ENCODE results near the gene SHOX. TPM values are rescaled to one million over a fixed set of nuclear protein-coding genes. Genes with fewer than 3 reads are reported as not detected.

Gene SHOX
- polyA plus RNA-seq (2013, experiment 1 of 2): not detected
- 0.03 TPM for polyA plus RNA-seq (2013, experiment 2 of 2)

DNA sequence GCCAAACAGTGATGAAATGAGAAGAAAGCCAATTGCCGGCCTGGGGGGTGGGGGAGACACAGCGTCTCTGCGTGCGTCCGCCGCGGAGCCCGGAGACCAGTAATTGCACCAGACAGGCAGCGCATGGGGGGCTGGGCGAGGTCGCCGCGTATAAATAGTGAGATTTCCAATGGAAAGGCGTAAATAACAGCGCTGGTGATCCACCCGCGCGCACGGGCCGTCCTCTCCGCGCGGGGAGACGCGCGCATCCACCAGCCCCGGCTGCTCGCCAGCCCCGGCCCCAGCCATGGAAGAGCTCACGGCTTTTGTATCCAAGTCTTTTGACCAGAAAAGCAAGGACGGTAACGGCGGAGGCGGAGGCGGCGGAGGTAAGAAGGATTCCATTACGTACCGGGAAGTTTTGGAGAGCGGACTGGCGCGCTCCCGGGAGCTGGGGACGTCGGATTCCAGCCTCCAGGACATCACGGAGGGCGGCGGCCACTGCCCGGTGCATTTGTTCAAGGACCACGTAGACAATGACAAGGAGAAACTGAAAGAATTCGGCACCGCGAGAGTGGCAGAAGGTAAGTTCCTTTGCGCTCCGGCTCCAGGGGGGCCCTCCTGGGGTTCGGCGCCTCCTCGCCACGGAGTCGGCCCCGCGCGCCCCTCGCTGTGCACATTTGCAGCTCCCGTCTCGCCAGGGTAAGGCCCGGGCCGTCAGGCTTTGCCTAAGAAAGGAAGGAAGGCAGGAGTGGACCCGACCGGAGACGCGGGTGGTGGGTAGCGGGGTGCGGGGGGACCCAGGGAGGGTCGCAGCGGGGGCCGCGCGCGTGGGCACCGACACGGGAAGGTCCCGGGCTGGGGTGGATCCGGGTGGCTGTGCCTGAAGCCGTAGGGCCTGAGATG, at the start of gene SHOX:
SHOX (plus strand) TSS at position 180 of the 885 bp plus-strand sequence; CDS start at position 287, 107 bp downstream.
- Histone ChIP-seq H3K4me2 (ENCODE audit: low read length) (peak within 1 kb of the TSS; percentile 38), H3K27ac (ENCODE audit: low read depth, low read length) (no peak within 1 kb of the TSS), H2BK15ac (replicated peaks; ENCODE audit: low read depth) (no peak within 1 kb of the TSS), H3K9ac (ENCODE audit: low read length) (no peak within 1 kb of the TSS), H2AK5ac (ENCODE audit: low read length) (no peak within 1 kb of the TSS), H3K23ac (ENCODE audit: low read length) (no peak within 1 kb of the TSS), H4K5ac (ENCODE audit: low read length) (no peak within 1 kb of the TSS), H3K36me3 (ENCODE audit: control insufficient read depth, insufficient read depth, low read length) (no peaks in the 10 kb centered on the region), H3K4me3 (ENCODE audit: low read length) (no peak within 1 kb of the TSS), H2BK5ac (ENCODE audit: low read length) (no peak within 1 kb of the TSS), H3K79me1 (ENCODE audit: low read length) (no peaks in the 10 kb centered on the region), H3K79me2 (ENCODE audit: control insufficient read depth, insufficient read depth, low read length) (no peaks in the 10 kb centered on the region), H2BK120ac (ENCODE audit: low read depth, low read length) (no peak within 1 kb of the TSS), H3K56ac (ENCODE audit: low read length) (peak within 1 kb of the TSS; percentile 49), H3K27me3 (ENCODE audit: insufficient read depth, low read length, poor library complexity) (peaks cover 80% of the 10 kb centered on the region), H3K18ac (ENCODE audit: low read length) (no peak within 1 kb of the TSS), H3K4me1 (ENCODE audit: control insufficient read depth, low read depth, low read length) (no peaks in the 10 kb centered on the region), H3K4ac (ENCODE audit: low read depth, low read length) (no peak within 1 kb of the TSS), H4K8ac (ENCODE audit: low read depth, low read length) (no peak within 1 kb of the TSS)
- WGBS (ENCODE audit: extremely low coverage, insufficient coverage, low lambda C conversion rate): no CpG with 5 or more reads among the region's 84 CpGs
- DNase-seq: peak; percentile 43

DNA sequence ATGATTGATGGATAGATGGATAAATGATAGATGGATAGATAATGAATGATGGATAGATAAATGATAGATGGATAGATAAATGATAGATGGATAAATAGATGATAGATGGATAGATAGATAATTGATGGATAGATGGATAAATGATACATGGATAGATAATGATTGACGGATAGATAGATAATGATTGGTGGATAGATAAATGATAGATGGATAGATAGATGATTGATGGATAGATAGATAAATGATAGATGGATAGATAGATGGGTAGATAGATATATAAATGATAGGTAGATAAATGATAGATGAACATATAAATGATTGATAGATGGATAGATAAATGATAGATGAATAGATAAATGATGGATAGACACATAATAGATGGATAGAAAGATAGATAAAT, 49.5 kb upstream of the SHOX start:
- no peak overlapping the region for H4K5ac ChIP-seq (ENCODE audit: low read length)
- DNase-seq: no peak
- no peaks in the 10 kb centered on the region for H3K79me1 ChIP-seq (ENCODE audit: low read length)
- no peak overlapping the region for H3K9ac ChIP-seq (ENCODE audit: low read length)
- H3K4me2 ChIP-seq (ENCODE audit: low read length): no peak overlapping the region
- no peak overlapping the region for H4K8ac ChIP-seq (ENCODE audit: low read depth, low read length)
- H3K36me3 ChIP-seq (ENCODE audit: control insufficient read depth, insufficient read depth, low read length): no peaks in the 10 kb centered on the region
- no peak overlapping the region for H2BK120ac ChIP-seq (ENCODE audit: low read depth, low read length)
- no peak overlapping the region for H3K23ac ChIP-seq (ENCODE audit: low read length)
- no peaks in the 10 kb centered on the region for H3K4me1 ChIP-seq (ENCODE audit: control insufficient read depth, low read depth, low read length)
- no peaks in the 10 kb centered on the region for H3K27me3 ChIP-seq (ENCODE audit: insufficient read depth, low read length, poor library complexity)
- H3K27ac ChIP-seq (ENCODE audit: low read depth, low read length): no peak overlapping the region
- H2BK5ac ChIP-seq (ENCODE audit: low read length): no peak overlapping the region
- H3K18ac ChIP-seq (ENCODE audit: low read length): no peak overlapping the region
- no peak overlapping the region for H3K56ac ChIP-seq (ENCODE audit: low read length)
- no peak overlapping the region for H2BK15ac ChIP-seq (replicated peaks; ENCODE audit: low read depth)
- H3K79me2 ChIP-seq (ENCODE audit: control insufficient read depth, insufficient read depth, low read length): no peaks in the 10 kb centered on the region
- H3K4me3 ChIP-seq (ENCODE audit: low read length): no peak overlapping the region
- H3K4ac ChIP-seq (ENCODE audit: low read depth, low read length): no peak overlapping the region
- H2AK5ac ChIP-seq (ENCODE audit: low read length): no peak overlapping the region
- 93% methylated on average over 1 of the region's 1 CpG for WGBS (ENCODE audit: extremely low coverage, insufficient coverage, low lambda C conversion rate)

DNA sequence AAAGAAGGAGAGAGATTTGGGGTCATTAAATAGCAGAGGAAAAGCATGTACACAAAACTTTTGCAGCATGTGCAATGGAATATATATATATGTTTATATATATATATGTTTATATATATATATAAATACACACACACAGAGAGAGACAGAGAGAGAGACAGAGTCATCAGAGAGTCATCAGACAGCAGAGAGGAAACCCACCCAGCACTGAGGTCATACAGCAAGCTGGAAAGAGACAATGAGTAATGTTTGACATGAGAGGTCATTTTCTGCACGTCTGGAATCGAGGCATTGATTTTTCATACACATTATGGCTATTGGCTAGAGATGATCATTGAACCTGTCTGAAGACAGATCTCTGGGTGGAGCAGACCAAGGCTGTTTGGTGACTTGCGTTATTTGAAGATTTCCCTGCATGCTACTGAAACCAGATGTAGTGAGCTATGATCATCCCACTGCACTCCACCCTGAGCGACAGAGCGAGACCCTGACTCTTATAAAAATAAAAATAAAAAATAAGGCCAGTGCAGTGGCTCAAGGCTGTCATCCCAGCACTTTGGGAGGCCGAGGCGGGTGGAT, 48.8 kb upstream of the SHOX start:
- H4K8ac ChIP-seq (ENCODE audit: low read depth, low read length): no peak overlapping the region
- no peak overlapping the region for H3K4me2 ChIP-seq (ENCODE audit: low read length)
- no peak overlapping the region for H3K4ac ChIP-seq (ENCODE audit: low read depth, low read length)
- H3K4me3 ChIP-seq (ENCODE audit: low read length): no peak overlapping the region
- H2BK5ac ChIP-seq (ENCODE audit: low read length): no peak overlapping the region
- no peak overlapping the region for H2BK15ac ChIP-seq (replicated peaks; ENCODE audit: low read depth)
- H3K18ac ChIP-seq (ENCODE audit: low read length): no peak overlapping the region
- H3K79me1 ChIP-seq (ENCODE audit: low read length): no peaks in the 10 kb centered on the region
- no peak overlapping the region for H3K23ac ChIP-seq (ENCODE audit: low read length)
- H3K56ac ChIP-seq (ENCODE audit: low read length): no peak overlapping the region
- no peak for DNase-seq
- H3K4me1 ChIP-seq (ENCODE audit: control insufficient read depth, low read depth, low read length): no peaks in the 10 kb centered on the region
- H3K27ac ChIP-seq (ENCODE audit: low read depth, low read length): no peak overlapping the region
- H2BK120ac ChIP-seq (ENCODE audit: low read depth, low read length): no peak overlapping the region
- no peaks in the 10 kb centered on the region for H3K27me3 ChIP-seq (ENCODE audit: insufficient read depth, low read length, poor library complexity)
- no peak overlapping the region for H4K5ac ChIP-seq (ENCODE audit: low read length)
- H3K9ac ChIP-seq (ENCODE audit: low read length): no peak overlapping the region
- H3K79me2 ChIP-seq (ENCODE audit: control insufficient read depth, insufficient read depth, low read length): no peaks in the 10 kb centered on the region
- H2AK5ac ChIP-seq (ENCODE audit: low read length): no peak overlapping the region
- WGBS (ENCODE audit: extremely low coverage, insufficient coverage, low lambda C conversion rate): no CpG with 5 or more reads among the region's 7 CpGs
- H3K36me3 ChIP-seq (ENCODE audit: control insufficient read depth, insufficient read depth, low read length): no peaks in the 10 kb centered on the region

DNA sequence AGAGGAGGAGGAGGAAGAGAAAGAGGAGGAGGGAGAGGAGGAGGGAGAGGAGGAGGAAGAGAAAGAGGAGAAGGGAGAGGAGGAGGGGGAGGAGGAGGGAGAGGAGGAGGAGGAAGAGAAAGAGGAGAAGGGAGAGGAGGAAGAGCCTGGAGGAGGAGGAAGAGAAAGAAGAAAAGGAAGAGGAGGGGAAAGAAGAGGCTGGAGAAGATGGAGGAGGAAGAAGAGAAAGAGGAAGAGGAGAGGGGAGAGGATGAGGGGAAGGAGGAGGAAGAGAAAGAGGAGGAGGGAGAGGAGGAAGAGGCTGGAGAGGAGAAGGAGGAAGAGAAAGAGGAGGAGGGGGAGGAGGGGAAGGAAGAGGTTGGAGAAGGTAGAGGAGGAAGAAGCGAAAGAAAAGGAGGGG, 46.0 kb upstream of the SHOX start:
- Histone ChIP-seq H3K56ac (ENCODE audit: low read length) (no peak overlapping the region), H2BK5ac (ENCODE audit: low read length) (no peak overlapping the region), H2AK5ac (ENCODE audit: low read length) (no peak overlapping the region), H3K9ac (ENCODE audit: low read length) (no peak overlapping the region), H3K79me2 (ENCODE audit: control insufficient read depth, insufficient read depth, low read length) (no peaks in the 10 kb centered on the region), H2BK120ac (ENCODE audit: low read depth, low read length) (no peak overlapping the region), H4K8ac (ENCODE audit: low read depth, low read length) (no peak overlapping the region), H3K18ac (ENCODE audit: low read length) (no peak overlapping the region), H4K5ac (ENCODE audit: low read length) (no peak overlapping the region), H3K23ac (ENCODE audit: low read length) (no peak overlapping the region), H3K4me2 (ENCODE audit: low read length) (no peak overlapping the region), H3K27me3 (ENCODE audit: insufficient read depth, low read length, poor library complexity) (no peaks in the 10 kb centered on the region), H3K36me3 (ENCODE audit: control insufficient read depth, insufficient read depth, low read length) (no peaks in the 10 kb centered on the region), H3K4me1 (ENCODE audit: control insufficient read depth, low read depth, low read length) (no peaks in the 10 kb centered on the region), H3K4me3 (ENCODE audit: low read length) (no peak overlapping the region), H3K27ac (ENCODE audit: low read depth, low read length) (no peak overlapping the region), H3K4ac (ENCODE audit: low read depth, low read length) (no peak overlapping the region), H3K79me1 (ENCODE audit: low read length) (no peaks in the 10 kb centered on the region), H2BK15ac (replicated peaks; ENCODE audit: low read depth) (no peak overlapping the region)
- 100% methylated on average over 1 of the region's 1 CpG for whole genome bisulfite sequencing (ENCODE audit: extremely low coverage, insufficient coverage, low lambda C conversion rate)
- no peak for DNase-seq

DNA sequence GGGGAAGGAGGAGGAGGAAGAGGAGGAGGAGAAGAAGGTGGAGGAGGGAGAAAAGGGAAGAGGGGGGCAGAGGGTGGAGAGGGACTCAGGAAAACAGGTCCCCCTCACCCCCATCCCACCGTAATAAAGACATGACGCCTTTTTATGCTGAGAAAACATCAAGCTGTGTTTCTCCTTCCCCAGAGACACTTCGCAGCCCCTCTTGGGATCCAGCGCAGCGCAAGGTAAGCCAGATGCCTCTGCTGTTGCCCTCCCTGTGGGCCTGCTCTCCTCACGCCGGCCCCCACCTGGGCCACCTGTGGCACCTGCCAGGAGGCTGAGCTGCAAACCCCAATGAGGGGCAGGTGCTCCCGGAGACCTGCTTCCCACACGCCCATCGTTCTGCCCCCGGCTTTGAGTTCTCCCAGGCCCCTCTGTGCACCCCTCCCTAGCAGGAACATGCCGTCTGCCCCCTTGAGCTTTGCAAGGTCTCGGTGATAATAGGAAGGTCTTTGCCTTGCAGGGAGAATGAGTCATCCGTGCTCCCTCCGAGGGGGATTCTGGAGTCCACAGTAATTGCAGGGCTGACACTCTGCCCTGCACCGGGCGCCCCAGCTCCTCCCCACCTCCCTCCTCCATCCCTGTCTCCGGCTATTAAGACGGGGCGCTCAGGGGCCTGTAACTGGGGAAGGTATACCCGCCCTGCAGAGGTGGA, 45.3 kb upstream of the SHOX start:
- no peaks in the 10 kb centered on the region for H3K79me2 ChIP-seq (ENCODE audit: control insufficient read depth, insufficient read depth, low read length)
- H3K27ac ChIP-seq (ENCODE audit: low read depth, low read length): no peak overlapping the region
- H3K56ac ChIP-seq (ENCODE audit: low read length): no peak overlapping the region
- no peak overlapping the region for H2AK5ac ChIP-seq (ENCODE audit: low read length)
- WGBS (ENCODE audit: extremely low coverage, insufficient coverage, low lambda C conversion rate): no CpG with 5 or more reads among the region's 21 CpGs
- H3K18ac ChIP-seq (ENCODE audit: low read length): no peak overlapping the region
- H2BK15ac ChIP-seq (replicated peaks; ENCODE audit: low read depth): no peak overlapping the region
- H3K4me2 ChIP-seq (ENCODE audit: low read length): no peak overlapping the region
- H3K4me1 ChIP-seq (ENCODE audit: control insufficient read depth, low read depth, low read length): no peaks in the 10 kb centered on the region
- H3K23ac ChIP-seq (ENCODE audit: low read length): no peak overlapping the region
- no peak overlapping the region for H3K9ac ChIP-seq (ENCODE audit: low read length)
- no peak overlapping the region for H4K5ac ChIP-seq (ENCODE audit: low read length)
- no peak overlapping the region for H3K4me3 ChIP-seq (ENCODE audit: low read length)
- no peaks in the 10 kb centered on the region for H3K36me3 ChIP-seq (ENCODE audit: control insufficient read depth, insufficient read depth, low read length)
- H3K27me3 ChIP-seq (ENCODE audit: insufficient read depth, low read length, poor library complexity): no peaks in the 10 kb centered on the region
- no peak for DNase-seq
- no peak overlapping the region for H4K8ac ChIP-seq (ENCODE audit: low read depth, low read length)
- H2BK5ac ChIP-seq (ENCODE audit: low read length): no peak overlapping the region
- H3K4ac ChIP-seq (ENCODE audit: low read depth, low read length): no peak overlapping the region
- H3K79me1 ChIP-seq (ENCODE audit: low read length): no peaks in the 10 kb centered on the region
- H2BK120ac ChIP-seq (ENCODE audit: low read depth, low read length): no peak overlapping the region
